Endothelial cell of umbilical vein (primary cell): ENCODE results near the gene LIX1. TPM values are rescaled to one million over a fixed set of nuclear protein-coding genes. Genes with fewer than 3 reads are reported as not detected.

ENCODE experiments used
- BruUV-seq: library from RNA; stranded (reverse); fragments of 400-500 nt; replicated peaks from 2 replicates; lab custom pipeline; 2021; lab: Mats Ljungman, UMichigan
- CTCF ChIA-PET: fragments of 300-600, 350-600 bp; sonication (Branson Sonifier 250); formaldehyde crosslinking; loops from one replicate; lab custom pipeline; 2021; ENCODE audit warnings: antibody characterized with exemption, inconsistent platforms; lab: Charles Lee
- POLR2A ChIA-PET: fragments of 300-600, 350-600 bp; sonication (Branson Sonifier 250); formaldehyde crosslinking; loops from one replicate; lab custom pipeline; 2021; ENCODE audit warnings: antibody characterized with exemption, inconsistent platforms; lab: Charles Lee
- DNase-seq: peaks from one replicate; pipeline ENCODE4 v3.0.0-alpha.2; 2011; ENCODE audit warnings: low read depth, low spot score
- FAIRE-seq: peaks from 2 replicates; lab custom pipeline; 2011; peaks lifted over from hg19 to GRCh38; lab: Jason Lieb, UNC
- H2AFZ ChIP-seq: 2 replicates; pipeline ENCODE4 v1.6.0; 2012; ENCODE audit warnings: low read depth, low read length, control low read depth, inconsistent platforms
- H3K27ac ChIP-seq: 2 replicates; pipeline ENCODE4 v1.5.1; 2011; ENCODE audit warnings: low read depth, mild to moderate bottlenecking, control low read depth, low read length, moderate library complexity; ENCODE audit not compliant: insufficient read depth
- H3K27me3 ChIP-seq, 2 experiments: 2 replicates each; pipeline versions ENCODE4 v1.6.0 to v1.6.1; 2011; ENCODE audit warnings: low read length in 2 of 2, mixed read lengths in 1 of 2; ENCODE audit not compliant: control insufficient read depth in 2 of 2, insufficient read depth in 2 of 2
- H3K36me3 ChIP-seq, 2 experiments: 2 replicates in 1 of 2; 3 replicates in 1 of 2; pipeline ENCODE4 v1.5.1; 2011; ENCODE audit warnings: low read length in 2 of 2, mild to moderate bottlenecking in 1 of 2, moderate library complexity in 1 of 2; ENCODE audit not compliant: control insufficient read depth in 2 of 2, insufficient read depth in 2 of 2; ENCODE audit errors: extremely low read depth in 1 of 2
- H3K4me1 ChIP-seq: 3 replicates; pipeline ENCODE4 v1.5.1; 2011; ENCODE audit warnings: mild to moderate bottlenecking, low read length; ENCODE audit not compliant: control insufficient read depth, insufficient read depth; ENCODE audit errors: extremely low read depth
- H3K4me2 ChIP-seq: 2 replicates; pipeline ENCODE4 v1.6.1; 2011; ENCODE audit warnings: low read length, control low read depth, mixed read lengths; ENCODE audit not compliant: insufficient read depth
- H3K4me3 ChIP-seq, 3 experiments: fragments of 200-600 bp in 1 of 3; sonication (generic), shearing (Covaris generic) in 1 of 3; replicated peaks in 1 of 3; 2 replicates each; pipeline ENCODE4 v1.5.1; 2011 to 2016; ENCODE audit warnings: control low read depth in 3 of 3, low read length in 3 of 3, mild to moderate bottlenecking in 2 of 3, inconsistent platforms in 1 of 3, low read depth in 1 of 3, moderate library complexity in 1 of 3; ENCODE audit not compliant: insufficient read depth in 1 of 3
- H3K79me2 ChIP-seq: 2 replicates; pipeline ENCODE4 v1.6.0; 2012; ENCODE audit warnings: low read length, inconsistent platforms; ENCODE audit not compliant: control insufficient read depth, insufficient read depth
- H3K9ac ChIP-seq: replicated peaks from 2 replicates; pipeline ENCODE3; 2011; ENCODE audit warnings: low read length, control low read depth; ENCODE audit not compliant: insufficient read depth; ENCODE audit errors: extremely low read depth
- H3K9me1 ChIP-seq: replicated peaks from 3 replicates; pipeline ENCODE4 v1.6.0; 2011; ENCODE audit warnings: mild to moderate bottlenecking, low read length; ENCODE audit not compliant: control insufficient read depth, insufficient read depth; ENCODE audit errors: extremely low read depth
- H3K9me3 ChIP-seq: replicated peaks from 2 replicates; pipeline ENCODE4 v1.5.1; 2012; ENCODE audit warnings: low read length, inconsistent platforms; ENCODE audit not compliant: control insufficient read depth, insufficient read depth
- H4K20me1 ChIP-seq: replicated peaks from 2 replicates; pipeline ENCODE3; 2011; ENCODE audit warnings: mild to moderate bottlenecking, low read length; ENCODE audit not compliant: control insufficient read depth, insufficient read depth; ENCODE audit errors: extremely low read depth
- EZH2 ChIP-seq: IDR thresholded peaks from 2 replicates; pipeline ENCODE4 v1.6.1; 2012; ENCODE audit warnings: borderline replicate concordance, low read depth, mild to moderate bottlenecking, moderate library complexity, low read length, inconsistent platforms; ENCODE audit not compliant: severe bottlenecking
- FOS ChIP-seq: IDR thresholded peaks from 2 replicates; pipeline ENCODE4 v1.6.1; 2011; ENCODE audit warnings: mild to moderate bottlenecking, low read length, moderate library complexity, borderline replicate concordance; ENCODE audit not compliant: insufficient read depth
- GATA2 ChIP-seq: IDR thresholded peaks from 2 replicates; pipeline ENCODE4 v1.7.0; 2011; ENCODE audit warnings: low read depth, mild to moderate bottlenecking, moderate library complexity, mixed read lengths, low read length; ENCODE audit not compliant: insufficient read length, insufficient read depth
- JUN ChIP-seq: IDR thresholded peaks from 2 replicates; pipeline ENCODE4 v1.6.1; 2011; ENCODE audit warnings: borderline replicate concordance, low read depth; ENCODE audit not compliant: insufficient read length, insufficient read depth
- MYC ChIP-seq: IDR thresholded peaks from one replicate; pipeline ENCODE4 v1.6.1; 2011; ENCODE audit warnings: mild to moderate bottlenecking, low read depth, low read length
- POLR2A ChIP-seq: IDR thresholded peaks from 2 replicates; pipeline ENCODE4 v1.6.1; 2012; ENCODE audit warnings: low read depth, mild to moderate bottlenecking, control low read depth, low read length
- POLR2AphosphoS5 ChIP-seq: IDR thresholded peaks from 2 replicates; pipeline ENCODE4 v1.6.1; 2012; ENCODE audit warnings: low read depth, mild to moderate bottlenecking, control low read depth, low read length, moderate library complexity; ENCODE audit not compliant: insufficient read depth
- dilution Hi-C: fragments of 300-500 bp; cut with MboI; formaldehyde crosslinking; loops from one replicate; pipeline ENCODE4 v1.15.0; 2019; ENCODE audit warnings: low sequenced_read_pairs; ENCODE audit not compliant: extremely low pct_ligation_motif_present
- intact Hi-C: fragments of 100-400 bp; cut with micrococcal nuclease; formaldehyde crosslinking; loops from one replicate; pipeline ENCODE4 v1.10.0; 2022
- polyA plus RNA-seq, 4 experiments: library from polyadenylated mRNA; depleted of rRNA in 3 of 4; stranded (reverse) in 3 of 4; unstranded in 1 of 4; fragments of >200 nt; gene quantifications; 2 replicates each; pipeline versions ENCODE4 v1.2.1 to v1.2.3, GENCODE V29; 2011 to 2012; ENCODE audit warnings: missing spikeins in 1 of 4
- total RNA-seq: library from RNA; stranded (reverse); gene quantifications from 2 replicates; pipeline ENCODE4 v1.2.3, GENCODE V29; 2021
- TF ChIP-seq, protein P1 (sequence below): IDR thresholded peaks from 2 replicates; pipeline ENCODE4 v1.6.1; 2011; ENCODE audit not compliant: insufficient read depth, insufficient read length
- TF ChIP-seq, protein P2 (sequence below), 2 donors: IDR thresholded peaks; 1 replicate in 1 of 2; 2 replicates in 1 of 2; pipeline ENCODE4 v1.5.1; 2011; ENCODE audit warnings: low read length in 2 of 2, mild to moderate bottlenecking in 2 of 2, moderate library complexity in 2 of 2, control low read depth in 1 of 2, inconsistent platforms in 1 of 2, low read depth in 1 of 2; ENCODE audit not compliant: insufficient read depth in 1 of 2; ENCODE audit errors: extremely low read depth in 1 of 2

LIX1 gene
- total and polyA plus RNA-seq, 2 donors (not counting 3 experiments of a cell fraction or from before 2014, with no cell fraction given) = not detected

DNA sequence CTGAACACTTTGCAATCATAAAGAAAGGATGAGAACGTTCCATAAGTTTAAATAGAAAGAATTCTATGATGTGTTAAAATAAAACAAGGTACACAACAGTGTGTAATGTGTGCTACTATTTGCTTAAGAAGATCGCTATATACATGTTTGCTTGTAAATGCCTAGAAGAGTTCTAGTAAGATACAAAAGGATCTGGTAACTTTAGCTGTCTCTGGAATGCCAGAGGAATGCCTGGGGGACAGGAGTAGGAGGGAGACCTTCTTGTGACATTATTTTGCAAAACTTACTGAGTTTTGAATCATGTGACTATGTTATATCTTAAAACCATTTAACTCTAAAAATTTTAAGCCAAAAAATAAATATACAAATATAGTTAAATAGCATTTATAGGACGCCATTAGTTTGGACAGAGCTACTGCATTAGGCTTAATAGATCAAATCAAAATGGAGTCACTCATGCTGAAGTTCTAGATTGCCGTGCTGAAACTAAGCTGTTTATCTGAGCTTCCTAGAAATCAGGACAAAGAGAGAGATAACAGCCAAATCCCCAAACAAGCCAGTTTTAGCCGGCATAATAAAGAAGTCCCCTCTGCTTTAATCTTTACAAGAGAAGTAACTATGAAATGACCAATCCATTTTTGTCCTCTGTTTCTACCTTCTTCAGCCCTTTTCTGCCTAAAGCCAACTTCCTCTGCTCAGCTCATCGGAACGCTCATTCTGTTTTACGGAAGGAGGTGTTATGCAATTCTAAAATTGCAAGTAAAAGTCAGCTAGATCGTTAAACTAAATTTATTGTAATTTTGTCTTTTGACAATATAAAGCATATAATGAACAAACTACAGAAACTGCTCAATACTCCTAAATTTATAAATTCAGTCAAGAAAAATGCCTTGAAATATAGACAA is 44.8 kb downstream of the LIX1 start:
- peaks cover 4 to 8% of the 10 kb centered on the region in 2 experiments for H3K27me3 ChIP-seq
- H3K27ac ChIP-seq = no peak overlapping the region
- no peak overlapping the region for H3K4me3 ChIP-seq
- H3K4me2 ChIP-seq = no peak overlapping the region
- no peaks in the 10 kb centered on the region for H4K20me1 ChIP-seq
- peak; percentile 4 for FAIRE-seq
- intact Hi-C loops = no loop called here
- no peak overlapping the region for H3K9ac ChIP-seq
- no peaks in the 10 kb centered on the region for H3K9me1 ChIP-seq
- no peaks in the 10 kb centered on the region for H3K36me3 ChIP-seq
- DNase-seq = no peak
- BruUV-seq = no TSS peak
- ChIA-PET POLR2A (no interaction called here), CTCF (interaction anchor here (0.8 to 1.2 kb wide), 3 partner anchors 30 to 229 kb away, joined by 3 read pairs; no protein-coding TSS in a partner anchor)
- dilution Hi-C loops = no loop called here
- H3K79me2 ChIP-seq = no peaks in the 10 kb centered on the region
- no peaks in the 10 kb centered on the region for H3K4me1 ChIP-seq
- no peaks in the 10 kb centered on the region for H3K9me3 ChIP-seq
- no peak overlapping the region for H2AFZ ChIP-seq
- TF ChIP-seq POLR2A = no peak
- TF ChIP-seq POLR2AphosphoS5 = no peak
- TF ChIP-seq JUN = no peak
- TF ChIP-seq FOS = no peak
- no peak for TF ChIP-seq MYC

GRCh38 chr5:97096846-97097245 is 45.6 kb downstream of the LIX1 start:
- BruUV-seq = no TSS peak
- Histone ChIP-seq H3K9me1 (no peaks in the 10 kb centered on the region), H3K36me3 (no peaks in the 10 kb centered on the region), H4K20me1 (no peaks in the 10 kb centered on the region), H3K4me3 (no peak overlapping the region), H3K4me1 (no peaks in the 10 kb centered on the region), H3K9me3 (no peaks in the 10 kb centered on the region), H3K79me2 (no peaks in the 10 kb centered on the region), H3K9ac (no peak overlapping the region), H3K27me3 (peaks cover 7 to 13% of the 10 kb centered on the region in 2 experiments), H2AFZ (no peak overlapping the region), H3K4me2 (no peak overlapping the region), H3K27ac (no peak overlapping the region)
- ChIA-PET CTCF (interaction anchor here (1.2 kb wide), 2 partner anchors 100 to 228 kb away, joined by 3 read pairs; no protein-coding TSS in a partner anchor), POLR2A (no interaction called here)
- no peak for TF ChIP-seq JUN
- TF ChIP-seq POLR2AphosphoS5 = no peak
- TF ChIP-seq MYC = no peak
- no peak for TF ChIP-seq GATA2
- TF ChIP-seq FOS = no peak
- TF ChIP-seq, protein P1, sequence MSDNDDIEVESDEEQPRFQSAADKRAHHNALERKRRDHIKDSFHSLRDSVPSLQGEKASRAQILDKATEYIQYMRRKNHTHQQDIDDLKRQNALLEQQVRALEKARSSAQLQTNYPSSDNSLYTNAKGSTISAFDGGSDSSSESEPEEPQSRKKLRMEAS = no peak
- TF ChIP-seq EZH2 = no peak
- TF ChIP-seq, protein P2, sequence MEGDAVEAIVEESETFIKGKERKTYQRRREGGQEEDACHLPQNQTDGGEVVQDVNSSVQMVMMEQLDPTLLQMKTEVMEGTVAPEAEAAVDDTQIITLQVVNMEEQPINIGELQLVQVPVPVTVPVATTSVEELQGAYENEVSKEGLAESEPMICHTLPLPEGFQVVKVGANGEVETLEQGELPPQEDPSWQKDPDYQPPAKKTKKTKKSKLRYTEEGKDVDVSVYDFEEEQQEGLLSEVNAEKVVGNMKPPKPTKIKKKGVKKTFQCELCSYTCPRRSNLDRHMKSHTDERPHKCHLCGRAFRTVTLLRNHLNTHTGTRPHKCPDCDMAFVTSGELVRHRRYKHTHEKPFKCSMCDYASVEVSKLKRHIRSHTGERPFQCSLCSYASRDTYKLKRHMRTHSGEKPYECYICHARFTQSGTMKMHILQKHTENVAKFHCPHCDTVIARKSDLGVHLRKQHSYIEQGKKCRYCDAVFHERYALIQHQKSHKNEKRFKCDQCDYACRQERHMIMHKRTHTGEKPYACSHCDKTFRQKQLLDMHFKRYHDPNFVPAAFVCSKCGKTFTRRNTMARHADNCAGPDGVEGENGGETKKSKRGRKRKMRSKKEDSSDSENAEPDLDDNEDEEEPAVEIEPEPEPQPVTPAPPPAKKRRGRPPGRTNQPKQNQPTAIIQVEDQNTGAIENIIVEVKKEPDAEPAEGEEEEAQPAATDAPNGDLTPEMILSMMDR (IDR thresholded peaks at IDR 0.05; ENCODE audit: extremely low read depth in 1 of 2, insufficient read depth in 1 of 2, low read depth in 1 of 2, low read length in 2 of 2) = no peak
- TF ChIP-seq POLR2A = no peak
- FAIRE-seq (no peak), DNase-seq (no peak)
- dilution Hi-C loops (no loop called here), intact Hi-C loops (no loop called here)
